SKM-1 treated with dmso at 0.1 percent for 144 hours (cell line): ENCODE data around the gene RFC2.

ENCODE experiments used
- DNase-seq: peaks from one replicate; lab custom pipeline; 2025; ENCODE audit not compliant: unreplicated experiment; lab: John Stamatoyannopoulos, UW

RFC2 gene

DNA sequence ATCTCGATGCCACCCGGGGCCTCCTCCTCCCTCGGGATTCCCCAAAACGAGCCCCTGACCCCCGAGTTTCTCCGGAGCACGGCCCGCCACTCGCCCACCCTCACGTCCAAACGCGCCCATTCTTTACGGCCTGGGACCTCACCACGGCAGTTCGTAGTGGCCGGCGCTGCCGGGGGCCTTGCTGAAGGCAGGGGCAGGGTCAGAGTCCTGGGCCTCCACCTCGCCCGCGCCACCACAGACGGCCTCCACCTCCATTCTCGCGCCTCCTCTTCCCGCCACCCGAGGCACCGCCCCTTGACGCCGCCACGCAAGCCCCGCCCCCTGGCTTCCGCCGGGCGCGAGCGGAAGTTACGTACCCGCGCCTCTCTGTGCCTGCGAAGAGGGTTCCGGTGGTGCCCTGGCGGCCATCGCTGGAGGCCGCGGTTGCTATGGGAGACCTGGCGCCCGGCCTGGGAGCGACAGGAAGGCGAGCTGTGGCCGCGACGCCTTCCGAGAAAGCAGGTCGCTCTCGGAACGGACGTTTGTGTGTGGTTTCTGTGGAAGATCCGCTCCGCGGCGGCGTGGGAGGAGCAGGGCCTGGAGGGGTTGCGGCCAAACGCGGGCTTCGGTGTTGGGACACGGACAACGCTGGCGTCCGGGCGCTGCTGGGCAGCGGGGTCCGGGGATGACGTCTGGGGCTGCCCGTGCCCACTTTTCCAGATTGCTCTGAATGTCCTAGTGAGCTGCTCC, at the start of gene RFC2:
RFC2 (minus strand) TSS at position 271 of the 729 bp plus-strand sequence; CDS start at position 255, 16 bp downstream.
- peak; percentile 92 for DNase-seq

DNA sequence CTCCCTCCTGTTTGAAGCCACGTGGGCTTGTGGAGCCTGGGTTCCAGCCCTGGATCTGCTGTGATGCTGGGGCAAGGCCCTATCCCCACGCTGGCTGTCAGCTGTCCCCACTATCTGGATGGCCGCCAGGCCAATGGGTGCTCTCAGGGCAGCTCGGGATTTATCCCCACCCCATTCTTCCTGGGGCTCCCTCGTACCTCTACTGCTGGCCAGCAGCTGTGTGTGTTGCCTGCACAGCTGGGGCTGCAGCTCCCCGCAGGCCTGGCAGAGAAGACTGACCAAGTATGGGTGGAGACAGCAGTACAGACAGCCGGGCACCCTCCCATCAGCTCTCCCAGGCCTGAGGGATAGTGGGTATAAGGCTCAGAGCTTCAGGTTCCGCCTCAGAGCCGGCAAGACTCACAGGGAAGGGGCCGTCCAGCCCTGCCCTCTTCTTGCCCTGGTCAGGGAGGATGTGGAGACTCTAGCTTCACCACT, 48.6 kb upstream of the RFC2 start:
- DNase-seq, result no peak

DNA sequence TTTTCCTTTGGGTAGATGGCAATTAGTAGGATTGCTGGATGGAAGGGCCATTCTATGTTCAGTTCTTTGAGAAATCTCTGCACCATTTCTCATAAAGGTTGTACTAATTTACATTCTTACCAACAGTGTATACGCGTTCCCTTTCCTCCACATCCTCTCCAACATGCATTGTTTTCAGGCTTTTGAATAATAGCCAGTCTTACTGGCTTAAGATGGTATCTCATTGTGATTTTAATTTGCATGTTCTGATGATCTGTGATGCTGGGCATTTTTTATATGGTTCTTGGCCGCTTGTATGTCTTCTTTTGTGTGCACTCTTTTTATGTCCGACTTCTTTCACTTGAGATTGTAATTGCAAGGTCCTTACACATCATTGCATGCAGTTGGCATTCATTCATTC, 46.7 kb upstream of the RFC2 start:
- DNase-seq, result no peak

DNA sequence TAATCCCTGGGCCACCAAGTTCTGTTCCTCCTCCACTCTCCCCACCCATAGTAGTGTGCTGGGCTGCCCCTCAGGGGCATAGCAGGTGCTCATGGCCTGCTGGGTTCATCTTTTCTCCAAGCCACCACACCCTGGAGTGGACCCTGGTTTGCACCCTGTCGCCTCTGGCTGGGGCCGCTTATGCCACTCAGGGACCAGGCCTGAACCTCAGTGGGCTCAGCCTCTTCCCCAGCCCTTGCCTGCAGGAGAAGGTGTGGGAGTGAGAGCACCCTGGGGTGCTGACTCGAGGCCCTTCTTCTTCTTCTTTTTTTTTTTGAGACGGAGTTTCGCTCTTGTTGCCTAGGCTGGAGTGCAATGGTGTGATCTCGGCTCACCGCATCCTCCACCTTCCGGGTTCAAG, 45.2 kb upstream of the RFC2 start:
- no peak for DNase-seq

DNA sequence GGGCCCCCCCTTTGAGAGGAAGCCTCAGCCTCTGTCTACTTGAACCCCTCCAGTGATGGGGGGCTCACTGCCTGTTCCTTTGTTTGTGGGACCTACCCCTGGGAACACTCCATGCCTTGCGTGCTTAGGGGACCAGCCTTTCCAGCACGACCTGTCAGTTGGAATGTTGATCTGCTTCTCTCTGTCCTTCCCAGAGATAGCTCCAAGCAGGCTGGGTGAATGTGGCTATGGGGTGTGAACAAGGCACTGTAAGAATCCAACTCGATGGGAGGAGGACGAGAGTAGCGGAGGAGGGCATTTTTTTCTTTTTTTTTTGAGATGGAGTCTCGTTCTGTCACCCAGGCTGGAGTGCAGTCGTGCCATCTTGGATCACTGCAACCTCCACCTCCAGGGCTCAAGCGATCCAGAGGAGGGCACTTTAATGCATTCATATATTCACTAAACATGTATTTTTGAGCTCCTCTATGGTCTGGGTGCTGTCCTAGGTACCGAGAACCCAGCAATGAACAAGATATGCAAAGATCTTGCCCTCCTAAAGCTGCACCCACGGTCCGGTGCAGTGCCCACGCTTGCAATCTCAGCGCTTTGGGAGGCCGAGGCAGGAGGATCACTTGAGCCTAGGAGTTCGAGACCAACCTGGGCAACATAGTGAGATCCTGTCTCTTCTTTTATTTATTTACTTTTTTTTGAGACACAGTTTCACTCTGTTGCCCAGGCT, 43.5 kb upstream of the RFC2 start:
- DNase-seq, result no peak

DNA sequence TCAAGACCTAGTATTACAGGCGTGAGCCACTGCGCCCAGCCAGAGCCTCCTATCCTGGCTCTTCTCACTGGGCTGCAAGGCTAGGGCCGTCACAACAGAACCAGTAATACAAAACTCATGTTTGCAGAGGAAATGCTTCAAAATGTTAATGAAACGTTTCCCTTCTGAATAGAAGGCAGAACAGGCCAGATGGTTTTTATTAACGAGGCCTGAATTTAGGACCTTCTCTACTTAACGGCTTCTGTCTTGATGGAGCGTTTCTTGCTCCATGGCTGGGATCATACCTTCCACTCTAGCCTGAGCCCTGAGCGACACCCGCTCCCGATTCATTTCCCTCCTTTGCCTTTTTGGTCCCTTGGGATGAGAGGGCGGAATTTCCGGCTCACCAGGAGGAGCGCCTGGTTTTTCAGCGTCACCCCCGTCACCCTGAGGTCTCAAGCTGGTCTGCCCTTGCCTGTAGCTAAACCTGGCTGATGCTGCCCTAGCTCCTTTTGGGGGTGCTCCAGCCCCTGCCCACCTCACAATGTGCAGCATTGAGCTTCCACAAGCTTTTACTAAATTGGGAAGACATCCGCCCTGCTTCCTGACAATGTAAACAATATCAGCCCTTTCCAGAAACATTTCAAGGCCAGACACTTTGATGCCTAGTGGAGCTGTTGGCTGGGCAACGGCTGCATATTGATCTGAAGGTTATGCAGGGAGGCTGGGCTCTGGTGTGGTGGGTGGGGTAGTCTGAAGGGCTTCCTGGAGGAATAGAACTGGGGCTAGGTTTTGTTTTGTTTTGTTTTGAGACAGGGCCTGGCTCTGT, 40.2 kb upstream of the RFC2 start:
- DNase-seq, result no peak

DNA sequence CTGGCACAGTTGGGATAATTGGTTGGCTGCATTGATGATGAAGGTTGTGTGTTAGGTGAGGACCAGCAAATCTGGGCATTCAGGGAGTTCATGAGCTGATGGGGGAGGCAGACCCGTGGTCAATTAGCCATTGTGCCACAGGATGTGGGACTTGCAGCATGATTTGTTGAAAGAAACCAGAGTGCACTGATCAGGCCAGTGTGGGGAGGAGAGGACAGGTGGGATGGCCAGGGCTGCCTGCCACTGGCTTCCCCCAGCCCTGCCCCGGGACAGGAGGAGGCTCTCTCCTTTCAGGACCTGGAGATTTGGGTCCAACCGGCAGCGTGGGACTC, 39.3 kb upstream of the RFC2 start:
- DNase-seq, result no peak

DNA sequence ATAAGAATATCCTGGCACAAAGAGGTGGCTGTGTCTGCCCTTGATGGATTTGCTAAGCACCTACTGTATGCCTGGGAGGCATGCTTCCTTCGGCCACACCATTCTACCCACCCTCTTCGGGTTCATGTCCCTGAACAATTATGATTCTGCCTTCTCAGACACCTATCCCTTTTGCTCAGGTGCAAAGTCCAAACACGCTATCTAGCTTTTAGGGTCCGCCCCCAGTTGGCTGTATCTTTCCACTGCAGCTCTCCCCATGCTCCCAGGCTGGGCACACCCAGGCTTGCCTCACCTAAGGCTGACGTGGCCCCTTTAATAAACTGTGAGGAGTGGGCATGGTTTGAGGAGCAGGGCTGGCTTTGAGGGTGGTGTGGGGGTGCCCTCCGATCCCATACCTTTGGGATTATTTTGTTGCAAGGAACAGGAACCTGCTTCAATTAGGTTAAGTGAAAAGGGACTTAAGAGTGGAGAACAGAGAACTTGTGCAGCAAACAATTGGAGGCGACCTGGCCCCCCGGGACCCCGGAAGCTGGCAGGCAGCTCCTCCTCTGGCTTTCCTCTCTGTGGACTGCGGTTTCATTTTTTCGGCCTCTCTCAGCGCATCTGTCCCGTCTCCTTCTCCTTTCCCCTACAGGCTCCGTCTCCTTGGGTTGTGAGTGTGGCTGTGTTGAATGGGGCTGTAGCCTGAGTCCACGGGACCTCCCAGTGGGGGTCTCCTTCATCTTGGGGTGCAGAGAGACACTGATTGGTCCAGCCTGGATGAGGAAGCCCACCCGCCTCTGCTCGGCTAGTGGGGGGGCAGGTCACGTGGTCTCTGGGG, 38.8 kb upstream of the RFC2 start:
- no peak for DNase-seq

DNA sequence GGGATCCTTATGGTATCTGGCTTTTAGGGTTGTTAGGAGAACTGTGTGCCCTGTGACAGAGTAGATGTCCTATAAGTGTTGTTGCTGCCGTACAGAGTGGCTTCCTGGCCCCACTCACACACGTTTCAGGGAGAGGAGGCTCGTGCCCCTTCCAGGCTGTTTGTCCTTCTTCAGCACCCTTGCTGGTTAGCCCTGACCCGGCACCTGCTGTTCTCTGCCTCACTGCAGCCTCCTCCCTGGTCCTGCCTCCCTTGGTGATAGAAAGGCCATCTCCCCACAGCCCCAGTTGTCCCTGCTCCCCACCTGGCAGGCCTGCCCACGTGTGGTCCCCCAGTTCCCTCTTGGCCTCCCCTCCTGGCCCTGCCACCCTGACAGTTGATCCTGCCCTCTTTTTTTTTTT, 37.3 kb upstream of the RFC2 start:
- no peak for DNase-seq

DNA sequence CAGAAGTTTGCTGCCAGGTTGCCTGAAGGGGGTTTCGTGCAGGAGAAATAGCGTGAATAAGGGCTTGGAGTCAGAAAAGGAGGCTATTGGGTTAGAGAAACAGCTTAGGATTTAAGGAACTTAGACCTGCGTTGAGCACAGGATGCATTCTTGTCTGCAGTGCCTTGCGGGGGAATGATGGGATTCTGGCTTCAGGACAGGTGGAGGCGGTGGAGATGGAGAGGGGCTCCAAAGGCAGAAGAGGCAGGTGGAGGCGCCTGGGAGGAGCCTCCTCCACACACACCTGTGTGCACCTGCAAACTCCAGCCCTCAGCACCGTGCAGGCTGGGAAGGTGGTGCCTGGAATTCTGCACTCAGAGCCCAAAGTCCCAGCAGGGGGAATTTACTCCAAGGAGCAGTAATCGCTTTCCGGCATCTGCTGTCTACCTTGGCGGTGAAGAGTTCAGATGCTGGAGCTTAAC, 36.8 kb upstream of the RFC2 start:
- no peak for DNase-seq

DNA sequence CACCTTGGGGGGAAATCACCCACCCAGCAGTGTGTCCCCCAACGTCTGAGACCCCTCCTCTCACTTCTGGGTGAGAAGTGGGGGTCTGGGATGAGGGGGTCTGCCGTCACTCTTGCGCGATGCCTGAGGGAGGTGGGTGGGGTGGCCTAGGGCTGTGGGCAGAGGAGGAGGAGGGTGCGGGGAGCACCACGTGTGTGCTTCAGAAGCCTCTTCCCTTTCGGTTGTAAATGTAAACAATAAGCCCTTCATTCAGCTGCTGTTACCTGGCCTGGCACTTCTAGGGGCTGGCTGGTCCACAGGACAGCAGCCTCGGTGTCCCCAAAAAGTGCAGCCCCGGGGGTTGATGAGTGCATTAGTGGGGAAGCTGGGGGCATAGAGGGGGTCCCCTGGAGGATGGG, 36.4 kb upstream of the RFC2 start:
- DNase-seq, result no peak

DNA sequence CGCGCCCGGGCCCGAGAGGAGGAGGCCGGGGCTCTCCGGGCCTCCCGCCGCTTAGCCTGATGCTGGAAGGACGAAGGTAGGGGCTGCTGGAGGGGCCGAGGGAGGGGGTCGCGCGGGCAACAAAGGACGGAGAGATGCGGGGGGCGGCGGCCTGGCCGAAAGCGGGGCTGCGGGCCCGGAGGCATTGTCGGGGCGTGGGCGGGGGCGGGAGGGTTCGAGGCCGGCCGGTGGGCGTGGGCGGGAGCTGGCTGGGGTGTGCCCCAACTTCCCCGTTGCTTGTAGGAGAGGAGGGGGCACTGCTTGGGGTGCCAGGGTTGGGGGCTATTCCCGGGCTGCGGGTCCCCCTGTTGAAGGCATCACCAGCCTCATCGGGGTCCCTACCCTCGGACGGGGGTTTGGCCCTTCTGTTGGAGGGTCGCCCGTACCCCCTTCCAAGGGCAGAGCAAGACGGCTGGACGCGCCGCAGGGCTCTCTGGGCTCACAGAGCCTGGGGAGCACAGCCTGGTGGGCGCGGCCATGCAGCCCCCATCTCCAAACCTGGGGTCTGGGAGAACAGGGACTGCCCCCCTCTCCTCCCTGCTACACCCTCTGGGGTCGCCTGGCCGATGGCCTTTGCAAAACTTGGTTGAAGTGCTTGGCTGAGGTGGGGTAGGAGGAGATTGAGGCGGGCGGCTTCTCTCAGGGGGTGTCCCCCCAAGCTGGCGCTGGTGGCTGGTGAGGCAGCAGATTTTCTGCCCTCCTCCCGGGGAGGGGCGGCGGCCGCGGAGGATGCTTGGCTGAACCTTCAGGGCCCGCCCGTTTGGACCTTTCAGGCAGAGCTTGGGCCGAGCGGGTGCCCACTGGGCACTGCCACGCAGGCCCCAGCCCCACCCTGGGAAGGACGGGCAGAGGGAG, 35.7 kb upstream of the RFC2 start:
- no peak for DNase-seq

DNA sequence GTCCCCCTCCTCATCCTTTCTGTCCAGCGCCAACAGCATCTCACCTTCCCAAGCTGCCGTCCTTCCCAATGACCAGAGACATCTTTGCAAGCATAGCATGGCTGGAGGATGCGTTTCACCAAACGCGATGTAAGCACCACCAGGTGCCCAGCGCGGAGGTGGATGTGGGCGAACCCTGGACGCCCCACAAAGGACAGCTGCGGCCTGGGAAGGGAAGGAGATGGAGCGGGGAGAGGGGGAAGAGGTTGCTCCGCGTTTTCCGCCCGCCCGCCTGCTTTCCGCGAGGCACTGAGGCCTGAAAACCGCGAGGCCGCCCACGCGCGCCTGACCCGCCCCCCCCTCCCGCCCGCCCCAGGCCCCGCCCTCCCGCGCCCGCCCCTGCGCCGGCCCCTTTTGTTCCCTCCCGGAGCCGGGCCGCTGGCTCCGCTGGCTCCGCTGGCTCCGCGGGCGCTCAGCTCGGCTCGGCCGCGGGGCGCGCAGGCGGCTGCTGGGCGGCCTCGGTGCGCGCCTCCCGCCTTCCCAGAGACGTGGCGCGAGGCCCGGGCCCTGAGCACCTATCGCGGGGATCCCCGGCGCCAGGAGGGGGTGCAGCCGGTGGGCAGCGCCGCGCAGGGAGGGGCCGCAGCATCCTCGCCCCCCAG, 34.9 kb upstream of the RFC2 start, which contains the start of gene CLIP2:
CLIP2 (plus strand) TSS at position 390 of the 641 bp plus-strand sequence. CDS start 28,140 bp downstream, outside the sequence.
- peak; percentile 58 for DNase-seq

DNA sequence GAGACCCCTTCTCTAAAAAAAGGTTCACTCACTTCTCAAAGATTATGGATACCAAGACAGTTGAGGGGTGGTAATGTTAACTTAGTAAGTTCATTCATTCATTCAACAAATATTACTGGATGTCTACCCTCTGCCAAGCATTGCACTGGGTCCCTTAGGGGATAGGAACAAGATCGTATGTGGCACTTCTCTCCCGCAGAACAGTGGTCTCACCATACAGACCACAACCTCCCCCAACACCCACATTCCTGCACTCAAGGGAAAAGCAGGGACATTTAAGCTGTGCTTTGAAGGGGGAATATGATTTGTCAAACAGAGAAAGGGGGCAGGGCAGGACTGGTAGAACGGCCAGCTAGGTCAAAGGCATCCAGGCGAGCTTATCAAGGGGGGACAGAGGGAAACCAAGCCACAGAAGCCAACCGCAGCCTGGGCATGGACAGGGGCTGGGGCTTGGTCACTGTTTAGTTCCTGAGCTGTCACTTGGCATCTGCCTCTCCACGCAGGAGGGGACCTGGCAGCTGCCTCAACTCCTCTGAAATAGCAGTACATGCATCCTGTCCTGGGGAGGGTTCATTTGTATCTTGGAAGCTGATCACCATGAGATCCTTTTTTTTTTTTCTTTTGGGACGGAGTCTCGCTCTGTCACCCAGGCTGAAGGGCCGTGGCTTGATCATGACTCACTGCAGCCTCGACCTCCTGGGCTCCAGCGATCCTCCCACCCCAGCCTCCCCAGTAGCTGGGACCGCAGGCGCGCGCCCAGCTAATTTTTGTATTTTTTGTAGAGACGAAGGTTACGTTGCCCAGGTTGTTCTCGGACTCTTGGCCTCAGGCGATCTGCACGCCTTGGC, 34.1 kb upstream of the RFC2 start:
- no peak for DNase-seq

DNA sequence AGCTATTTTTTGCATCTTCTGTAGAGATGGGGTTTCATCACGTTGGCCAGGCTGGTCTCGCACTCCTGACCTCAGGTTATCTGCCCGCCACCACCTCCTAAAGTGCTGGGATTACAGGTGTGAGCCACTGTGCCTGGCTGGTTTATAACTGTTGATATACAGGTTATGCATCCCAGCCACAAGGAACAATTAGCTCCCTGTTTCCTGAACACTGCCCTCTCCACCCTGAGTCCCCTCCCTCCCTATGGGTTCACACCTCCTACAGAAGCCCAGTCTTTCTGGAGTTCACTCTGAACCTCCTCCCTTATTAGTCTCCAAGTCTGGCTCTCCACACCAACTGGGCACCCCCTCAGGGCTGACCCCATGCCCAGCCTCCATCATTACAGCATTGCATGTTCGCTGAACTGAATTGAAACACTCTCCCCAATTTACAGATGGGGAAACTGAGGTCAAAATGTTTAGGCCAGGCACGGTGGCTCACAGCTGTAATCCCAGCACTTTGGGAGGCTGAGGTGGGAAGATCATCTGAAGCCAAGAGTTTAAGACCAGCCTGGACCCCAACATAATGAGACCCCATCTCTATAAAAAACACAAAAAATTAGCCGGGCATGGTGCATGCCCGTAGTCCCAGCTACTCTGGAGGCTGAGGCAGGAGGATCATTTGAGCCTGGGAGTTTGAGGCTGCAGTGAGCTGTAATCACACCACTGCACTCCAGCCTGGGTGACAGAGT, 33.3 kb upstream of the RFC2 start:
- DNase-seq, result no peak

DNA sequence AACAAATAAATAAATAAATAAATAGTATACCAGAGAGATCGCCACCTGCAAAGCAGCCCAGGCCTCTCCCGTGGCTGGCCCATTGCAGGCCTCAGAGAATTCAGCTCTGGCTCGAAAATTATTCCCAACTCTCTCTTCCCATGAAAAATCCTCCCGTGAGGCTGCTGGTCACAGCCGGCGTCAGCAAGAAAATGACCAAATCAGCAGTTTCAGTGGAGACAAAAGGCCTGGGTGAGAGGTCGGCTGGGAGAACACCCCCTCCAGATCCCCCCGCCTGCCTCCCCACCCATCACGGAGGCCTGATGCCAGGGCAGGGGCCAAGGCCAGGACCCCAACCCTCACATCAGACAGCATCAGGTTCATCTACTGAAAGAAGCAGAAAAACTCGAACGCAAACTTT, 31.9 kb upstream of the RFC2 start:
- no peak for DNase-seq

DNA sequence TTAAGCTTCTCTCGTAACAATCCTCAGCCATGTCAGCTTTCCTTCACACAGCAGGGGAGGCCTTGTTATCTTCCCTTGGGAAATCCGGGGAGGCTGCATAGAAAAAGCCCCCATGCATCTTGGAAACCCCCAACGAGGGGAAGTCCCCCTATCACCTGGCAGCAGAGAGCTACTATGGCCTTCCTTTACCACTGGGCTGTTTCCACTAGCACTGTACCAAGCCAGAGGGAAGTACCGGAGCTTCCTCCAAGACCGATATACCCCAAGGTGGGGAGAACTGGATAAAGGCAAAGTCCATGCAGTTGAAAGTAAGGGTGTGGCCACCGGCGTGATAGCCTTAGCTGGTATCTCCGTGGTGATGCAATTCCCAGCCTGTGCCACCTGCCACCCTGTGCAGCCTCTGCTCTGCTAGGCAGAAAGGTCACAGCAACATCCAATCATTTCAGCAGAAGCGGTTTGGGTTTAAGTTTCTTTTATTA, 30.6 kb upstream of the RFC2 start:
- DNase-seq, result no peak
